NCI-H510A (cell line): Measurements from ENCODE around the gene PEX10.

Experiments
- DNase-seq: peaks from one replicate; lab custom pipeline; 2025; lab: John Stamatoyannopoulos, UW

PEX10 gene

DNA sequence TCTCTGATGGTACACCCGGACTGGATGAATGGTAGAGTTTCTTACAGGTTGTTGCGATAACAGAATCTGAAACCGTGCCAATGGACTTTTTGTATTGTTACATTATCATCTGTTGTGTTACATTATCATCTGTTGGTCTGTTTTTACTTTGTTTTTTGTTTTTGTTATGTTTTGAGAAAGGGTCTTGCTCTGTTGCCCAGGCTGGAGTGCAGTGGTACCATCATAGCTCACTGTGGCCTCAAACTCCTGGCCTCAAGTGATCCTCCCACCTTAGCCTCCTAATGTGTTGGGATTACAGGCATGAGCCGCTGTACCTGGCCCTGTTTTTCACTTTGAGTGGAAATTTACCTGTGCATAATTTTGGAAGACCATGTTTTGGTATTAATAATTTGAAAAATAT, 10.2 kb upstream of the PEX10 start:
- no peak for DNase-seq

DNA sequence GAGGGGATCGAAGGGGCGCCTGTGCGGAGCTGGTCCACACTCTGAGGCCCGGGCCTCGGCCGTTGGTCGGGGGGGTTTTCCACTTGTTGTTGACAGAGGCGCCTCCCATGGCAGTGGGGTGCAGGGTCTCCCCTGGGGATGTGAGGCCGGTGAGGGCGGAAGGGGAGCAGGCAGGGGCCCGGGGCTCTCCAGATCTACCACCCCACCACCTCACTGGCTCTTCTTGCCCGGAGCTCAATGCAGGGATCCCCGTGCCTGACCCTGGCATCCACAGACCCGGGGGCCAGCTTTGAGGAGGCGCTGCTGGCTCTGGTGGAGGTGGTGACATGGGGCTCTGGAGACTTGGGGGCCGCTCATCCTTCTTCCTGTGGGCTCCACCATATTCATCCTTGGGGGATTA, 7.1 kb upstream of the PEX10 start:
- DNase-seq = no peak

DNA sequence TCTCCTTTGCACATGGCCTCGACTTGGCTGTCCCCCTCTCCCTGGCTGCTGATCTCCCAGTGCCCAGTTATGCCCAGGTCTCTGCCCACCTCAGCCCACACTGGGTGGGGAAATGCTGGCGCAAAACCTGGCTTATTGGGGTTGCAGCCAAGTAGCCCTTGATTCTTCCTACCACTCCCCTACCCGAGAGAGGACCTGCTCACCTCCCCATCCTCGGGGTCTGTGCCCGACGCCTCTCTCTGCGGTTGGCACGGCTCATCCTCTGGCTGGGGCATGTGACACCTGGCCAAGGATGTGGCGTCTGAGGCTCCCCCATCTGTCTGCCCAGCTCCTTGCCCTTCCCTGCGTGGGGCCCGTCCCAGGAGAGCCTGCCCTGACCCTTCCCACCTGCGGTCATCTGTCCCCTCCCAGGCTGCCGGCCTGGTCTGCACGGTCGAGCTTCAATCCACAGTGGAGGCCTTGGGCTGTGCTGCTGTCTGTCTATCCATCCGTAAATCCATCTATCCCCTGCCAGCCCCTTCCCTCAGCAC, 6.5 kb upstream of the PEX10 start:
- DNase-seq = no peak

DNA sequence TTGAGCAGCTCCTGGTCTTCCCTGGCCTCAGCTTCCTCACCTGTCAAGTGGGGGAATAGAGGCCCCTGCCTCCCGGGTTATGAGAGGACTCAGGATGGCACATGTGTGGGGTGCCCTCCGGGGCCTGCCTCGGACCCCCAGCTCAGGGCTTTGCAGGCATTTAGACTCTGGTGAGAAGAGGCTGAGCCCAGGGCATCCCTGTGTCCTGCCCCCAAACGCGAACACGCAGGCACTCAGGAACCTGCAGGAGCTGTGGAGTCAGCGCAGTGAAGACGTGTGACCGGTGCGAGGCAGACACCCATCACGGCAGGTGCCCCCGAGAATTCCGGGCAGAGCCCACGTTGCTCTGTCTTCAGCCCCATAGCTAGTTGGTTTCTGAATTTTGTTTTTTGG, 5.5 kb upstream of the PEX10 start:
- DNase-seq = no peak

DNA sequence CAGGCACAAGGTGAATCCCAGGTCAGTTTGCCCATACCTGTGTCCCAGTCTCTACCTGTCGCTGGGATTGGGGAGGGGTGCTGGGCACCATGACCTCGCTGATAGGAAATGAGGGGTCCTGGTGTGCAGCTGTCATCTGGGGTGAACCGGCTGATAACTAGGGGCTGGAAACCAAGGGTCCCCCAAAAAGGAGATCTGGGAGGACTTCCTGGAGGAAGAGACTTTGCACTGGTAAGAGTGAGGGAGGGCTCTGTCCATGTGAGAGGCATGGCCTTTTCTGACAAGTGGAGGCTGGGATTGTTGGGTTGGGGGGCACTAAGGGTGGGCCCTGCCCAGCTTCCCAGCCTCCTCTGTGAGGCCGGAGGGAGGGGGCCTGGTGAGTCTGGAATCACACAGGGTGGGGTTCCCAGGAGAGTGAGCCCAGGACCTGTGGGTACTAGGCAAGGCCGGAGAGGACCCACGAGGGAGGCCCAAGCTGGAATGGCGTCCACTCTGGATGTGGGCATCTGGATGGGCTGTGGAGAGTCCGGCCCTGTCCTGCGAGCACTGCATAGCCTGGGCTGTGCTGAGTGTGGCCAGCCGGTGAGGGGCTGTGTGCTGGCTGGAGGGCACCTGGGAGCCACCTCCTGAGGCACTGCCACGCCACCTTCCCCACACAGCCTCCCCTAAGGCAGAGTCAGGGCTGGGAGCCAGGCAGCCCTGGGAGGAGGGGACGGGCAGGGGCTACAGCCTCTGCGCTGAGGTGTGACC, 4.9 kb upstream of the PEX10 start:
- DNase-seq = no peak

DNA sequence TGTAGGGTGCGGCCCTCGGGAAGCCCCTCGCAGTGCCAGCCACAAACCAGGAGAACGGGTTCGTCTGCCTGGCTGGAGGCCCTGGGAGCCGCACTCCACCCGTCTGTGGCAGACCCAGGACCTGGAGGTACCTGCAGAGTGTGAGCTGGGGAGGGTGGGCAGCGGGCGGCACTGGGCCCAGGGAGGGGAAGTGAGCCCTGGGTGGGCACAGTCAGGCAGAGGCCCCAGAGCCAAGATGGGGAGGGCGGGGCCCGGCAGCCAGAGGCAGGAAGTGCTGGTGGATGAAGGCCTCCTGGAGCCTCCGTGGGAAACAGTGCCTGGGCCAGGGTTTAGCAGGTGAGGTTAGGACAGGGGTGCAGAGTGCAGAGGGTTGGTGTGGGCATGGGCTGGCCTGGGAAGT, 4.0 kb upstream of the PEX10 start:
- DNase-seq = peak; percentile 63

DNA sequence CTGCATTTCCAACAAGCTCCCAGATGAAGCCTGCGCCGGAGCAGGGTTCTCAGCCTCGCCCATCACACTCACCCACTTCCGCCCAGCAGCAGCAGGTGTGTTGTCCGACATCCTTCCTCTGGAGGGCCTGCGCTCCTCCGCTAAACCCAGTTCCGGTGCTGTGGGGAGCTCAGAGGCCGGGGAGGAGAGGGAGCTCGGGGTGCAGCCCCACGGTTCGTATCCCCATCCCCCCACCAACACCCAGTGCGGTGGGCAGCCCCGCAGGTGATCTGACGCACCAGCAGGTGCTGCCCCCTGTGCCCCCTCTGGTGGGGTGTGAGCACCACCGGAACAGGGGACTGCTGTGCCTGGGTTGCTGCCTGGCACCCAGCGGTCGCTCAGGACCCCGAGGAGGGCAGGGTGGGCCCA, 3.4 kb upstream of the PEX10 start:
- DNase-seq = peak; percentile 77

DNA sequence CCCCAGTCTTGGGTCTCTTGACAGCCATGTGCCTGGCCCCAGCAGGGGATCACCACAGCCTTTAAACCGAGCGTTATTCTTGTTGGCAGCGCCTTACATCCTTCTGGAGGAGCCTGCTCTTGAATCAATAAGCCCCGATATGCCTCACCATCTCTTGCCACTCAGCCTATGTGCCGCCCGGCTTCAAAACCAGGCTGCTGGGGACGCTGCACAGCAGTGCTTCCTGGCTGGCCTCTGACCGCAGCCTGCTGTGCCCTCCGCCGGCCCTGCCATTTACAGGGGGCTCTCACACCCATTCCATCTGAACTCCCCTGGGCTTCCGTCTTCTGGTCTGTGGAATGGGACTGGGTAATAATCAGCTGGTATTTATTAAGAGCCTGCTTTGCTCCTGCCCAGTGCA, 3.0 kb upstream of the PEX10 start:
- no peak for DNase-seq

DNA sequence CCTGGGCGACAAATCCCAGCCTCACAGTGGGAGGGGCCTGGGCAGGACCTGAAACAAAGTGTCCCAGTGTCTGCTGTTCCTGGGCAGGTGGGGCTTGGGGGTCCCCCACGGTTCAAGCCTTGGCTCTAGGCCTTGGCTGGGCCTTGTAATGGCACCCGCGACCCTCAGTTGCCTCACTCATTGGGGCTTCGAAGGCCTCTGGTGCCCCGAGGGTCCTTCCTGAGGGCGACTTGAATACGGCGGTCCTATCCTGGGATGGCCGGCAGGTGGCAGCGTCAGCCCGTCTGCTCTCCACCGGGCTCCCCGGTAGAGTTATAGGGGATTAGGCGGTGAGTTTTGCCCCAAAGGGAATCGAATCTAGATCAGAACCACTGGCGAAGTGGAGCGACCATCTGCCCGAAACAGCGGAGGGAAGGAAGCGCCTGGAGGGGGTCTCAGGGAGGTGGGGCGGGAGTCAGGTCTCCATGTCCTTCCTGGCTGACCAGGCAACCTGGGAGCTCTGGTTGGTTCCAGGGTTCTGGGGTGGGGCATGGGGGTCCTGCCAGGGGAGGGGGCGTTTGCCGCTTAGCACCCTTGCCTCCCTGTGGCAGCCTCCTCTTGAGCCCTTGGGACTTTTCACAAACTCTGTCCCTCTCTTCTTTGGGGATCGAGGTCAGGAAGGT, 2.1 kb upstream of the PEX10 start:
- peak; percentile 56 for DNase-seq

DNA sequence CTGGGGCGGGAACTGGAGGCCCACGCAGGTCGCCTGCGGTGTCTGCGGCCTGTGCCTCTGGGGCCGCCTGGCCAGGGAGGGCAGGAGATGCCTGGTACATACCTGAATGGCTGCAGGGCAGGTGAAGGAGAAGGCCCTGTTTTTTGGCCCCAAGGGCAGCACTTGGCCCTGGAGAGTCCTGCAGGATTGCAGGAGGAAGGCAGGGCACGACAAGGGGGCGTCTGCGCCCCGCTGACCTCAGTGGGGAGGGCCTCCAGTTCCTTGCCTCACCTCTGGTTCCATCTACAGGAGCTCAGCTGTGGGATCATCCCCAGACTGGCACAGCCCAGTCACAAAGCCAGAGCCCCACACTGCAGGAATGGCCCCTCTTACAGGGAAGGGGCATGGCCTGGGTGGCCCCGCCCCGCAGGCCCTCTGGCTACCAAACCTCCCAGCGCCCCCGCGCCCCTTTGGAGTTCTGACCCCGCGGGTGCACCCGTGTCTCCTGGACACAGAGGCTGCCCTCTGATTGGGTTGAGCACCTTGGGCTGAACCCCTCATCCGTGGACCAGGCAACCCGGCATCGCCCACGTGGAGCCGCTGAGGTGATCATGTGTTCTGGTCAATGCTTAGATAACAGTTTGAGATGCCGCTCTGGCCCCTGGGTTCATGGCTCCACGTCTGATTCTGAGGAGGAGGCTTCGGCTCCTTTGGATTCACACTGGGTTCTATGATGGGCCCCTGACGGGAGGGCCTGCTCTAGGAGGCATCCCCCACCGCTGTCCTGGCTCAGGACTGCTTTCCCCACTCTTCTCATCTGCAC, 1.3 kb upstream of the PEX10 start:
- no peak for DNase-seq

DNA sequence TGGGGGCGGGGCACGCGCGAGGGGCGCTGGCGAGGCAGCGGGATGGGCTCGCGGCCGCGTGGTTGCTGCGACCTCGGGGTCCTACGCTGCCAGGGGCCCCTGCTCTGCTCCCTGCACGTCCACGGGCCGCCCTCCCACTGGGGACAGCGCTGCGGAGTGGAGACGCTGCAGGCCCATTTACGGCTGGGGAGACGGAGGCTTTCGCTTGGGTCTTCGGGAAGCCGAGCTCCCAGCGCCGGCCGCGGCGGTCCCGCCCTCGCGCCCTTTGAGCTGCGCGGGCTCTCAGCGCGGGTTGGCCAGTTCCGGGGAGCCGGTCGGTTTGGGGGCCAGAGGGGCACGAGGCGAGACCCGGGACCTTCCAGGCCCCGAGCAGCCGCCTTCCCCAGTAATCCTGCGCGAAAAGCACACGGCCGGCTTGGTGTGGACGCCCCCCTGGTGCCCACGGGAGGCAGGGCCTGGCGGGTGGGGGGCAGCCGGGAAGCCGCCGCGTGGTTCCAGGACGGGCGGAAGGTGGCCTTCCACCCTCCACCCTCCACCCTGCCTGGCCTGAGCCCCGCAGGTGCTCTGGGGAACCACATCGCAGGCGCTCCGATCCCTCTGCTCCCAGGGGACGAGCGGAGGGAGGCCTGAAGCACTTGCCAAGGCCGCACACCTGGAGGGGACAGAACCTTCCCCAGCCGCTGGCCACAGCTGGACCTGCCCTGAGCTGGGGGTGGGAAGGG, 570 bp upstream of the PEX10 start:
- peak; percentile 49 for DNase-seq

DNA sequence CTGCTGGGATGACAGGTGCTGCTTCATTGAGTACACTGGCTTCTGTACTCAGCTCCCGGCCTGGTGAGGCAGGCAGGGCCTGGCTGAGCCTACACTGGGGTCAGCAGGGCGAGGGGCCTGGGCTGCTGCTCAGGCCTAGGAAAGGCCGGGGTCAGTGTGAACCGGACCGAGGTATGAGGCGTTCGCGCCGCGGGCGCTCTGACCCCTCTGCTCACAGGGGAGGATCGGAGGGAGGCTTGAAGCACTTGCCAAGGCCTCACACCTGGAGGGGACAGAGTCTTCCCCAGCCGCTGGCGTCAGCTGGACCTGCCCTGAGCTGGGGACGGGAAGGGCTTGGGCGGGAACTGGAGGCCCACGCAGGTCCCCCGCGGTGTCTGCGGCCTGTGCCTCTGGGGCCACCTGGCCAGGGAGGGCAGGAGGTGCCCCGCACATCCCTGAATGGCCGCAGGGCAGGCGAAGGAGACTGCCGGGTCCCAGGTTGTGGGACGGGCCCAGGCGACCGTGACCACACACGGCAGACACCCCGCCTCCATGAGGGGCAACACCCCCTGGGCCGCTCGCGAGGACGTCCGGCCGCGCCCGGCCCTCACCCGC, 466 bp downstream of the PEX10 start:
- DNase-seq = no peak

DNA sequence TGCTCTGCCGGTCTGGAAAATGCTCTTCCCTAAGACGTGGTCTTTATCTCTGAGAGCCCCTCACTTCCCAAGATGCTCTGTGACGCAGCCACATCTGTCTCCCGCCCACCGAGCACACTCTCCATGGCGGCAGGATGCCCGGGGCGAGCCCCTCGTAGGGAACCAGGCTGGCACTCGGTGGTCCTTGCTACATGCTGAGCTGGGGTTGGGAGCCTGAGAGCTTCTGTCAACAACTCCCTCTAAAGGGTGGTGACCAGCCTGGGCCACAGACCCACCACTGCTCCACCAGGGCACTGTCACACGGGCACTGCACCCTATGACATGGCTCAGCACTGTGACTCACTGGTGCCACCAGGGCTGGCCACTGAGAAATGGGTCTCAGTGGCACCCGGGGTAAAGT, 2.6 kb downstream of the PEX10 start:
- no peak for DNase-seq

DNA sequence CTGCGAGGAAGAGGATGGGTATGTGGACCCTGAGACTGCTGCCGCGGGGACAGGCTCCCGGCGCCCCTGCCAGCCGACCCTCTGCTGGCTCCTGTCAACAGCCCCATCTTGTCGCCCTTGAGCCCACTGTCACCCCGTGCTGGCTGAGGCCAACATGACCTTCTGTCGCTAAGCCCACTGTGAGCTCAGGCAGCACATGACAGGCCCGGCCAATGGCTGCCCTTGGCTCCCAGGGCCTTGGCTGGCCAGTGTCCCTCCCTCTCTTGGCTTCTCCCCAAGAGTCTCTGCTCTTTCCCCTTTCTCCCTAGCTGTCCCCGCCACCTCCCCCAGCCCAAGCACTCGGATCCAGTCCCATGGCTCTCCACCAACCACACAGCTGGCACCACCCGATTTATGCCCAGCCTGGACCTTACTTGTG, 3.5 kb downstream of the PEX10 start:
- DNase-seq = no peak

DNA sequence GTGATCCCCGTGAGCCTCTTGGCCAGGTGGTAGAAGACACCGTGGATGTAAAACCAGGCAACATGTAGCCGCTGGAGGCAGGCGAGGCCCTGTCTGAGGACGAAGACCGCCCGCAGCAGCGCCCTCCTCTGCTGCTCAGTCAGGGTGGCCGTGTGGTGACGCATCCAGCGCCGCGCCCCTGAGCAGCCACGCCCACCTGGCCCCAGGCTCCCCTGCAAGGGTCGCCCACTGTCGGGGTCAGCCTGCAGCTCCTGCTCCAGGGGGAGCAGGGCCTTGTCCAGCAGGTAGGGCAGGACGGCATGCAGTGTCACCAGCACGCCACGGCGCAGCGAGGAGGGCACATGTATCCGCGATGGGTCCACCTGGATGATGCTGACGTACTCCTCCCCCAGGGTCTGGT, 3.9 kb downstream of the PEX10 start:
- DNase-seq = no peak

DNA sequence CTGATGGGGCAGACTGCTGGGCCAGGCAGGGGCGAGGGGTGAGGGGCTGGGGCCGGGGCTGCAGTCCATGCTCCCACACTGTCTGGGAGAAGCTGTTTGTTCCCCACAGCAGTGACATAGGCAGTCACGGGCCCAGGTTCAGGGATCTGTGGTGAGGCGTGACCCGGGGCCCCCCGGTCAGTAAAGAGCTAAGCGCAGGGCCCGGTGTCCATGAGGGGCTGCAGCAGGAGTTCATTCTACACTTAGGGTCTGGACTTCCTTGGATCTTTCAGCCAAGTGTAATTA, 4.4 kb downstream of the PEX10 start:
- no peak for DNase-seq

DNA sequence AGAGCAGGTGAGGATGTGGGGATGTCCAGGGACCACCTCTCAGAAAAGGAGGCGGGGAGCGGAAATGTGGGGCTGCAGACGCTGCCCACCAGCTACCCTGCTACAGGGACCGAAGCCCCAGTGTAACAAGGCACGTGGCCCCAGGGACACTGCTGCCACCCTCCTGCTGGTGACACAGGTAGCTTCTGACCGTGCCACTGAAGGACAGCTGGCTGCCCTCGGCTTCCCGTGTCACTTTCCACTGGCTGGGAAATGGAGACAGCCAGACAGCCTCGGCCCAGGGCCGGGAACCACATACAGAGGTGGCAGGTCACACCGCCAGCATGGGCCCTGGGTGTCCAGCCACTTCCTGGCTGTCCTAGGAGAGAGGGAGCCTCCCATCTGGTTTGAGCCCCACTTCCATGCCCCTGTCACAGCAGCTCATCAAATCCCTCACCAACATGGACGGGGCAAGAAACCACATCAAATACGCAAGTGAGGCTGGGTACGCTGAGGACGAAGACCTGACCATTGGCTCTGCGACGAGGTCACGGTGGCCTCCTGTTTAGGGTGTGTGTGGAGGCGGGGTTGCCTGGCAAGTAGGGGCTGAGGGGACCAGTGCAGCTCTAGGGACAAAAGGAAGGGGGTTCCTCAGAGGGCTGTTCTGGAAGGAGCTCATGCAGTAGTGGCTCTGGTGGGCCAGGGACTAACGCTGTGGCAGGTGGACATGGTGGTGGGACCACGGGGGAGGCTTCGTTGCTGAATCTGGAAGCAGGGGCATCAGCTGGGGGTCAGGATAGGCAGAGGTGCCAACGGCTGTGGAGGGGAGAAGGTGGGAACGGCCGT, 5.0 kb downstream of the PEX10 start:
- DNase-seq = no peak

DNA sequence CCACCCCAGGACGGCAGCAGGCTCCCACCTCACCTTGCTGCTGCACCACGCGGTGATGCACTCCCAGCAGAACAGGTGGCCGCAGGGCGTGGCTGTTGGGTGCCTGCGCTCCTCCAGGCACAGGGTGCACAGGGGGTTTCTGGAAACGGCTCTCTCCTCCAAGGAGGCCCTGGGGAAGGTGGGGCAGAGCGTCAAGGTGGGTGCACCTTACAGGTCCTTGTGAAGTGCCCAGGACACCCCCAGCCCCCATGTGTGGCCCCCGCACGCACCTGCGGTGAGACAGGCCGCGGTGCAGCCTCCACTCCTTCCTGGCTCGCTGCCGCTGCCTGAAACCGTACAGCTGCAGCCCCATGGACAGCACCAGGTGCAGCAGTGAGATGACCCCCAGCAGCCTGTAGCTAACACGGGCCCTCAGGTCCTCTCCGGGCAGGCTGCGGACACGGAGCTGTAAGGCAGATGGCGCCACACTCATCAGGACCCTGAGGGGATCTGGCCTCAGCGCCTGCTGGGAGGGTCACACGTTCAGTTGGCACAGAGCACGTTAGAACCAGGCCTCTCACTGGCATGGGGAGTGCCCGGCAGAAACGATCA, 5.8 kb downstream of the PEX10 start:
- DNase-seq = no peak

DNA sequence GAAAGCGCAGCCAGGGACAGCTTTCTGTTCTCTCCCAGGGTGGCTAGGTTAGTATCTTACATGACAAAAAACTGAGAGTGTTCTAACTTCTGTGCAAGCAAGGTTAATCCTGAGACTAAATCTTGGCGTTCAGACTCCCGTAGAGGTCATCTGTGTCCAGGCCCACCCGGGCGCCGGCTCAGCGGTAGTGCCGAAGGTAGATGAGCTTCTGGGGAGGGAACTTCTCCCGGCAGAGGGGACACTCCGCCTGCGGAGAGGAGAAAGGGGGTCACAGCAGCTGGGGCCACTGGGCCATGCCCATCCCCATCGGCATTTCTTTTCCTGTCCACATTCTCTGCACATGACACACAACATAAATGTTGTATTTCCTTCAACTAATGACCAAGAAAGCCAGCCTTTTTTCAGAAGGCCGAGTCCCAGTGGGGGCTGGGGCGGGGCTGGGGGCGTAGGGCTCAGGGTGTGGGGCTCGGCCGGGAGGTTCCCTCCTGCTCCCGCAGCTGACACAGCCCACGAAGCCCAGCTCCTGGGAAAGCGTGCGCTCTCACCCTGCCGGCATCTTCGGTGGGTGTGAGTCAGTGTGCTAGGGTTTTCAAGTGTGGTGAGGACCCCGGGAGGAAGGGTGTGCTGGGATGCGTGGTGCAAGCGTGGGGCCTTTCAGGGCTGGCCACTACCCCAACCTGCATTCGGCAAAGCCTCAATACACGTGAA, 6.6 kb downstream of the PEX10 start:
- DNase-seq = no peak

DNA sequence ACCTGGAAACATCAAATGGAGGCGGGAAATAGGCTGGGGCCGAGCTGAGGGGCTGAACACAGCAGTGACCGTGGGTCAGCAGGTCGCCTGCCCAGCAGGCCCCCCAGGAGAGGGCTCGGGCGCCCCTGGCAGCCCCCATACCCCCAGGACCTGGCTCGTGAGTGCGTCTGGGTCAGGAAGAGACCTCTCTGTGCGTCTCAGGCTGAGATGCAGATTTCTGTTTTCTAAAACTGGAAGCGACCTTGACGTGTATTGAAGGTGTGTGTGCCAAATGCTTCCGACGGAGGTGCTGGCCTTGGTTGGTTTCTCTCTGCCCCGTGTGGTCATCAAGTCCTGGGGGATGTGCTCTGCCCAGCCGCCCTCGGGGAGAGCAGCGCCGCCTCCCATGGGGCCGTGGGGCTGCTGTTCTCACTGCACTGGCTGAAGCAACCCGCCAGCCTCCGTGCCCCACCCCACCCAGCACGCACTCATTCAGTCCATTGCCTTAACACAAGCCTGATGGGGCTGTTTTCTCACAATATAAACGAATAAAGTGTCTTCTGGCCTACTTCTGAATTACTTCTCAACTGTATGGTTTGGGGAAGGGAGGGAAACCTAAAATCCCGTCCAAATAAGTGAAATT, 7.4 kb downstream of the PEX10 start:
- no peak for DNase-seq
